Gastroesophageal sphincter (tissue), 3 donors: ENCODE data around the gene HAUS7.

Experiments
- CTCF ChIP-seq, 4 experiments: fragments of 200-600 bp in 2 of 4; fragments of 450-650 bp in 2 of 4; sonication (generic) in 1 of 4; IDR thresholded peaks; one replicate each; pipeline ENCODE4 v1.5.1; 2017 to 2019; ENCODE audit warnings: antibody characterized with exemption in 4 of 4, mild to moderate bottlenecking in 2 of 4, moderate library complexity in 2 of 4
- EP300 ChIP-seq: sonication (generic); formaldehyde crosslinking; IDR thresholded peaks from one replicate; pipeline ENCODE4 v1.6.1; 2017; ENCODE audit warnings: antibody characterized with exemption, mild to moderate bottlenecking
- POLR2AphosphoS5 ChIP-seq: sonication (generic); formaldehyde crosslinking; IDR thresholded peaks from one replicate; pipeline ENCODE4 v1.6.1; 2017; ENCODE audit warnings: antibody characterized with exemption

GRCh38 chrX:153438532-153438931 is 31.8 kb downstream of the HAUS7 start:
- TF ChIP-seq CTCF (IDR thresholded peaks at IDR 0.05) (peak in 1 of 4 experiments; percentile 19), EP300 (no peak), POLR2AphosphoS5 (no peak)
